GM21526 (cell line): ENCODE data around the gene NAT14.
A peak's percentile ranks its signal among the peaks of the same experiment; 100 is the strongest.
"Not testable (repeated sequence)": the region's sequence is repeated elsewhere in the genome, so short reads cannot be mapped to it uniquely, and the experiment has no call there.

Experiments used
- ATAC-seq: cut with Tn5 transposase; IDR thresholded peaks from one replicate; pipeline ENCODE4 v1.9.1; 2021; ENCODE audit warnings: moderate library complexity; ENCODE audit not compliant: unreplicated experiment, low FRiP score

NAT14 gene

GRCh38 chr19:55484593-55485438, at the start of gene NAT14:
TSS of gene NAT14 (plus strand) at chr19:55485188. CDS start at chr19:55485709, 521 bp downstream.
- ATAC-seq = peak; percentile 50

- ATAC-seq = no peak
These were observed 48.1 kb upstream of the NAT14 start for GRCh38 chr19:55436847-55437246.

GRCh38 chr19:55437410-55437809, 47.6 kb upstream of the NAT14 start:
- no peak for ATAC-seq

GRCh38 chr19:55439052-55439451, 45.9 kb upstream of the NAT14 start:
- no peak for ATAC-seq

- ATAC-seq = no peak
These were observed 44.4 kb upstream of the NAT14 start for GRCh38 chr19:55440411-55441105.

GRCh38 chr19:55441319-55441691, 43.7 kb upstream of the NAT14 start:
- no peak for ATAC-seq

GRCh38 chr19:55441692-55442321, 43.2 kb upstream of the NAT14 start:
- no peak for ATAC-seq

GRCh38 chr19:55442372-55442961, 42.5 kb upstream of the NAT14 start:
- ATAC-seq = no peak

GRCh38 chr19:55443045-55443823, 41.8 kb upstream of the NAT14 start, which contains the start of gene SHISA7:
TSS of gene SHISA7 (minus strand) at chr19:55443300. CDS start at chr19:55442863, 437 bp downstream.
- ATAC-seq = no peak

GRCh38 chr19:55443824-55444480, 41.0 kb upstream of the NAT14 start:
- ATAC-seq = no peak

- no peak for ATAC-seq
These were observed 40.3 kb upstream of the NAT14 start for GRCh38 chr19:55444646-55445045.

- ATAC-seq = no peak
These were observed 38.9 kb upstream of the NAT14 start for GRCh38 chr19:55446060-55446459.

- no peak for ATAC-seq
These were observed 37.4 kb upstream of the NAT14 start for GRCh38 chr19:55447421-55448174.

- ATAC-seq = not testable (repeated sequence)
These were observed 36.9 kb upstream of the NAT14 start for GRCh38 chr19:55448175-55448490.

- no peak for ATAC-seq
These were observed 35.5 kb upstream of the NAT14 start for GRCh38 chr19:55449469-55449868.

GRCh38 chr19:55451163-55451964, 33.6 kb upstream of the NAT14 start:
- no peak for ATAC-seq

- ATAC-seq = no peak
These were observed 32.8 kb upstream of the NAT14 start for GRCh38 chr19:55451965-55452748.
